Keratinocyte (primary cell): ENCODE results near the gene ITGB5. TPM values are rescaled to one million over a fixed set of nuclear protein-coding genes. Genes with fewer than 3 reads are reported as not detected.

ENCODE experiments used
- DNase-seq: peaks from one replicate; pipeline ENCODE4 v3.0.0-alpha.2; 2011; ENCODE audit warnings: low read depth, missing footprints, low spot score
- FAIRE-seq: peaks from 2 replicates; lab custom pipeline; 2011; peaks lifted over from hg19 to GRCh38; lab: Jason Lieb, UNC
- H2AFZ ChIP-seq: 2 replicates; pipeline ENCODE4 v1.6.0; 2012; ENCODE audit warnings: low read length, control low read depth, inconsistent platforms; ENCODE audit not compliant: control insufficient read depth
- H3K27ac ChIP-seq: 2 replicates; pipeline ENCODE4 v1.5.1; 2011; ENCODE audit warnings: low read length; ENCODE audit not compliant: control insufficient read depth, insufficient read depth
- H3K27me3 ChIP-seq: 3 replicates; pipeline ENCODE4 v1.6.0; 2011; ENCODE audit warnings: low read length; ENCODE audit not compliant: control insufficient read depth, insufficient read depth; ENCODE audit errors: extremely low read depth
- H3K36me3 ChIP-seq, 2 experiments: 2 replicates in 1 of 2; 3 replicates in 1 of 2; pipeline ENCODE4 v1.5.1; 2011; ENCODE audit warnings: low read length in 2 of 2, mild to moderate bottlenecking in 1 of 2; ENCODE audit not compliant: control insufficient read depth in 2 of 2, insufficient read depth in 2 of 2; ENCODE audit errors: extremely low read depth in 1 of 2
- H3K4me1 ChIP-seq: 3 replicates; pipeline ENCODE4 v1.5.1; 2011; ENCODE audit warnings: low read length; ENCODE audit not compliant: control insufficient read depth, insufficient read depth; ENCODE audit errors: extremely low read depth
- H3K4me2 ChIP-seq: 3 replicates; pipeline ENCODE4 v1.6.0; 2011; ENCODE audit warnings: low read depth, low read length; ENCODE audit not compliant: control insufficient read depth, insufficient read depth; ENCODE audit errors: extremely low read depth
- H3K4me3 ChIP-seq, 3 experiments: fragments of 200-600 bp in 1 of 3; sonication (generic) in 1 of 3; 2 replicates in 2 of 3; 3 replicates in 1 of 3; pipeline ENCODE4 v1.5.1; 2011 to 2016; ENCODE audit warnings: low read length in 3 of 3, mild to moderate bottlenecking in 3 of 3, control low read depth in 2 of 3, inconsistent platforms in 1 of 3, low read depth in 1 of 3, mixed read lengths in 1 of 3, mixed run types in 1 of 3, moderate library complexity in 1 of 3; ENCODE audit not compliant: control insufficient read depth in 2 of 3, insufficient read depth in 2 of 3; ENCODE audit errors: extremely low read depth in 1 of 3
- H3K79me2 ChIP-seq: 2 replicates; pipeline ENCODE4 v1.6.0; 2012; ENCODE audit warnings: low read length; ENCODE audit not compliant: control insufficient read depth, insufficient read depth
- H3K9ac ChIP-seq: 3 replicates; pipeline ENCODE4 v1.6.0; 2011; ENCODE audit warnings: low read length; ENCODE audit not compliant: control insufficient read depth, insufficient read depth; ENCODE audit errors: extremely low read depth
- H3K9me1 ChIP-seq: 3 replicates; pipeline ENCODE4 v1.6.0; 2011; ENCODE audit warnings: low read length; ENCODE audit not compliant: control insufficient read depth, insufficient read depth; ENCODE audit errors: extremely low read depth
- H3K9me3 ChIP-seq: 2 replicates; pipeline ENCODE4 v1.5.1; 2012; ENCODE audit warnings: low read depth, low read length; ENCODE audit not compliant: control insufficient read depth
- H4K20me1 ChIP-seq: 3 replicates; pipeline ENCODE4 v1.6.0; 2011; ENCODE audit warnings: low read length; ENCODE audit not compliant: control insufficient read depth, insufficient read depth; ENCODE audit errors: extremely low read depth
- CTCF ChIP-seq, 3 experiments: IDR thresholded peaks in 1 of 3; conservative IDR thresholded peaks in 1 of 3; optimal IDR thresholded peaks in 1 of 3; 2 replicates in 2 of 3; 3 replicates in 1 of 3; pipeline versions ENCODE3 to v1.5.1; 2011; ENCODE audit warnings: low read length in 3 of 3, mild to moderate bottlenecking in 3 of 3, moderate library complexity in 2 of 3, control low read depth in 1 of 3, inconsistent platforms in 1 of 3; ENCODE audit not compliant: insufficient read depth in 2 of 3; ENCODE audit errors: extremely low read depth in 1 of 3
- EZH2 ChIP-seq: IDR thresholded peaks from one replicate; pipeline ENCODE4 v1.6.1; 2012; ENCODE audit warnings: inconsistent platforms, mild to moderate bottlenecking, low read length, moderate library complexity
- dilution Hi-C: fragments of 300-500 bp; cut with MboI; formaldehyde crosslinking; loops from one replicate; pipeline ENCODE4 v1.7.0; 2020; ENCODE audit warnings: low sequenced_read_pairs; ENCODE audit not compliant: extremely low pct_ligation_motif_present
- polyA plus RNA-seq, 5 experiments: library from polyadenylated mRNA; depleted of rRNA in 3 of 5; stranded (reverse) in 3 of 5; stranded (forward) in 1 of 5; unstranded in 1 of 5; fragments of >200 nt; gene quantifications; 1 replicate in 1 of 5; 2 replicates in 3 of 5; 3 replicates in 1 of 5; pipeline versions ENCODE4 v1.2.1 to v1.2.3, GENCODE V29; 2011 to 2012; ENCODE audit warnings: missing spikeins in 2 of 5, low read depth in 1 of 5, low replicate concordance in 1 of 5

The ITGB5 gene
- polyA plus RNA-seq, 1 donor (not counting 4 experiments of a cell fraction or from before 2014, with no cell fraction given): 136 TPM

GRCh38 chr3:124804875-124805274 lies 82.3 kb downstream of the ITGB5 start:
- Histone ChIP-seq H3K9me1 (no peaks in the 10 kb centered on the region), H3K9ac (no peak overlapping the region), H3K27ac (no peak overlapping the region), H3K79me2 (no peaks in the 10 kb centered on the region), H3K36me3 (peaks cover 12 to 14% of the 10 kb centered on the region in 2 experiments), H3K27me3 (no peaks in the 10 kb centered on the region), H3K4me1 (peaks cover 13% of the 10 kb centered on the region), H2AFZ (no peak overlapping the region), H4K20me1 (no peaks in the 10 kb centered on the region), H3K9me3 (no peaks in the 10 kb centered on the region), H3K4me2 (no peak overlapping the region), H3K4me3 (no peak overlapping the region)
- FAIRE-seq (no peak), DNase-seq (no peak)
- no peak for TF ChIP-seq CTCF (optimal IDR thresholded peaks at IDR 0.05 in 1 of 3, IDR thresholded peaks at IDR 0.05 in 1 of 3, conservative IDR thresholded peaks at IDR 0.05 in 1 of 3; ENCODE audit: extremely low read depth in 1 of 3, insufficient read depth in 2 of 3, low read length in 3 of 3)
- no peak for TF ChIP-seq EZH2
- dilution Hi-C loops: no loop called here

DNA sequence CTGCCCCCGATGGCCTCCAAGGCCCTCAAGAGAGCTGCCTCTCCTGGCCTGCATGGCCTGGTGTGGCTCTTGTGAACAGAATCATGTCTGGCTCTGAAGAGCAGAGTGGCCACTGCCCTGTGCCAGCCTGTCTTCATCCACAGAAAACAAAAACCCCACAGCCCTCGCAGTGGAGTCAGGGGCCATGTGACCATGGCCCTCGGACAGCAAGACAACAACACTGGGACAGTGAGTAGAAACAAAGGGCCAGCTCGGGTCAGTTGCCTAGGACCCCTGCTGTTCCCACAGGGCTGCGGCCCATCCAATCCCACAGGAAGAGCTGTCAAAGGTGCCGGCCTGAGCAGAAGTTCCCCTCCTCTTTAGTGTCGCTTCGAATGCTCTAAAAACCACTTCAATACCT lies 84.5 kb downstream of the ITGB5 start:
- peaks cover 13 to 14% of the 10 kb centered on the region in 2 experiments for H3K36me3 ChIP-seq
- no peak for FAIRE-seq

More for the DNA sequence above, 84.5 kb downstream of the ITGB5 start:
- Histone ChIP-seq H2AFZ (no peak overlapping the region), H3K9me3 (no peaks in the 10 kb centered on the region), H3K4me1 (no peaks in the 10 kb centered on the region), H3K27ac (no peak overlapping the region), H3K27me3 (no peaks in the 10 kb centered on the region), H3K79me2 (no peaks in the 10 kb centered on the region), H3K4me2 (no peak overlapping the region), H3K4me3 (no peak overlapping the region), H3K9me1 (no peaks in the 10 kb centered on the region), H4K20me1 (no peaks in the 10 kb centered on the region), H3K9ac (no peak overlapping the region)
- no peak for DNase-seq
- dilution Hi-C loops: no loop called here
- TF ChIP-seq EZH2 (no peak), CTCF (optimal IDR thresholded peaks at IDR 0.05 in 1 of 3, IDR thresholded peaks at IDR 0.05 in 1 of 3, conservative IDR thresholded peaks at IDR 0.05 in 1 of 3; ENCODE audit: extremely low read depth in 1 of 3, insufficient read depth in 2 of 3, low read length in 3 of 3) (no peak)
